GM12878 (cell line): ENCODE results near the gene ADAMTS19. TPM values are rescaled to one million over a fixed set of nuclear protein-coding genes. Genes with fewer than 3 reads are reported as not detected.

ENCODE experiments used
- ATAC-seq: fragments of 200-7000 bp; cut with Tn5 transposase; 3 replicates; pipeline ENCODE4 v1.9.1; 2020; ENCODE audit warnings: mild to moderate bottlenecking, moderate library complexity
- BruUV-seq: library from RNA; stranded (reverse); fragments of 400-500 nt; replicated peaks from 2 replicates; lab custom pipeline; 2021; lab: Mats Ljungman, UMichigan
- CTCF ChIA-PET: fragments of 300-600 bp; sonication (Branson Sonifier 250); formaldehyde crosslinking; extraction: SDS; loops from one replicate; lab custom pipeline; 2021; ENCODE audit warnings: inconsistent platforms; lab: Yijun Ruan, JAX
- POLR2A ChIA-PET: fragments of 350-600 bp; formaldehyde crosslinking; extraction: SDS; loops from one replicate; lab custom pipeline; 2021; ENCODE audit warnings: inconsistent platforms; lab: Charles Lee
- RAD21 ChIA-PET: fragments of 300-600 bp; sonication (Branson Sonifier 250); formaldehyde crosslinking; loops from one replicate; lab custom pipeline; 2023; ENCODE audit warnings: antibody characterized with exemption; ENCODE audit not compliant: unreplicated experiment; lab: Charles Lee
- SMC1A ChIA-PET: fragments of 300-600 bp; sonication (Branson Sonifier 250); formaldehyde crosslinking; loops from one replicate; lab custom pipeline; 2023; ENCODE audit not compliant: unreplicated experiment, uncharacterized antibody; lab: Charles Lee
- DNase-seq: peaks from one replicate; pipeline ENCODE4 v3.0.0-alpha.2; 2011; ENCODE audit warnings: low read depth, low spot score
- FAIRE-seq: peaks from 3 replicates; lab custom pipeline; 2011; peaks lifted over from hg19 to GRCh38; lab: Jason Lieb, UNC
- H2AFZ ChIP-seq: 2 replicates; pipeline ENCODE4 v1.6.0; 2011; ENCODE audit warnings: low read depth, low read length, control low read depth; ENCODE audit not compliant: control insufficient read depth
- H3K27ac ChIP-seq: 2 replicates; pipeline ENCODE4 v1.5.1; 2011; ENCODE audit warnings: control low read depth; ENCODE audit not compliant: control insufficient read depth, insufficient read depth
- H3K27me3 ChIP-seq, 2 experiments: replicated peaks in 1 of 2; 2 replicates each; pipeline versions ENCODE4 v1.6.0 to v1.6.1; 2011; ENCODE audit warnings: low read length in 1 of 2; ENCODE audit not compliant: control insufficient read depth in 2 of 2, insufficient read depth in 2 of 2
- H3K36me3 ChIP-seq, 2 experiments: 2 replicates each; pipeline ENCODE4 v1.5.1; 2011; ENCODE audit warnings: low read length in 1 of 2; ENCODE audit not compliant: control insufficient read depth in 2 of 2, insufficient read depth in 2 of 2
- H3K4me1 ChIP-seq: 2 replicates; pipeline ENCODE4 v1.6.1; 2011; ENCODE audit warnings: mild to moderate bottlenecking, low read length, moderate library complexity, mixed read lengths; ENCODE audit not compliant: control insufficient read depth, insufficient read depth
- H3K4me2 ChIP-seq: 2 replicates; pipeline ENCODE4 v1.6.0; 2011; ENCODE audit warnings: control low read depth; ENCODE audit not compliant: control insufficient read depth, insufficient read depth
- H3K4me3 ChIP-seq: fragments of 200-600 bp; sonication (generic); 2 replicates; pipeline ENCODE4 v1.5.1; 2016
- H3K79me2 ChIP-seq: 2 replicates; pipeline ENCODE4 v1.6.0; 2011; ENCODE audit warnings: low read length; ENCODE audit not compliant: control insufficient read depth, insufficient read depth
- H3K9ac ChIP-seq: 2 replicates; pipeline ENCODE4 v1.8.0; 2011; ENCODE audit warnings: low read length, control low read depth, mixed read lengths; ENCODE audit not compliant: control insufficient read depth, insufficient read depth
- H3K9me3 ChIP-seq: replicated peaks from 3 replicates; pipeline ENCODE4 v1.5.1; 2011; ENCODE audit warnings: mild to moderate bottlenecking, low read length; ENCODE audit not compliant: control insufficient read depth, insufficient read depth
- H4K20me1 ChIP-seq: 2 replicates; pipeline ENCODE4 v1.6.0; 2011; ENCODE audit not compliant: control insufficient read depth, insufficient read depth
- ATF7 ChIP-seq: fragments of 450-650 bp; IDR thresholded peaks from 2 replicates; pipeline ENCODE4 v1.6.1; 2016; ENCODE audit warnings: low read depth, mild to moderate bottlenecking
- CREB1 ChIP-seq: IDR thresholded peaks from 2 replicates; pipeline ENCODE4 v1.6.1; 2012; ENCODE audit warnings: low read depth, mild to moderate bottlenecking, inconsistent platforms
- EED ChIP-seq: sonication (generic); IDR thresholded peaks from 2 replicates; pipeline ENCODE4 v1.6.1; 2016; ENCODE audit warnings: antibody characterized with exemption, low read depth
- IRF5 ChIP-seq: fragments of 450-650 bp; IDR thresholded peaks from 2 replicates; pipeline ENCODE4 v1.6.1; 2017; ENCODE audit warnings: borderline replicate concordance
- JUND ChIP-seq: IDR thresholded peaks from 2 replicates; pipeline ENCODE4 v1.6.1; 2012; ENCODE audit warnings: low read depth, mild to moderate bottlenecking, low read length, improper control_type of control experiment, moderate library complexity
- KLF5 ChIP-seq: fragments of 450-650 bp; IDR thresholded peaks from 2 replicates; pipeline ENCODE4 v1.6.1; 2014; ENCODE audit warnings: mild to moderate bottlenecking; ENCODE audit not compliant: partially characterized antibody
- MXI1 ChIP-seq: fragments of 150-350 bp; IDR thresholded peaks from 2 replicates; pipeline ENCODE4 v1.6.1; 2011; ENCODE audit warnings: low read depth, mild to moderate bottlenecking, inconsistent platforms, low read length, improper control_type of control experiment
- NKRF ChIP-seq: fragments of 450-650 bp; conservative IDR thresholded peaks from 2 replicates; pipeline ENCODE4 v1.6.1; 2017; ENCODE audit warnings: mild to moderate bottlenecking, moderate library complexity
- RAD21 ChIP-seq: IDR thresholded peaks from 2 replicates; pipeline ENCODE4 v1.6.1; 2011; ENCODE audit warnings: mild to moderate bottlenecking, low read depth, low read length, moderate library complexity; ENCODE audit not compliant: insufficient read depth
- RUNX3 ChIP-seq: IDR thresholded peaks from 2 replicates; pipeline ENCODE4 v1.6.1; 2012; ENCODE audit warnings: low read length, inconsistent platforms
- SIN3A ChIP-seq: IDR thresholded peaks from 2 replicates; pipeline ENCODE4 v1.6.1; 2012; ENCODE audit warnings: low read depth, low read length, improper control_type of control experiment
- SIX5 ChIP-seq: IDR thresholded peaks from 2 replicates; pipeline ENCODE4 v1.6.1; 2011; ENCODE audit warnings: mild to moderate bottlenecking, low read depth, low read length, moderate library complexity; ENCODE audit not compliant: severe bottlenecking
- SRF ChIP-seq, 2 experiments: IDR thresholded peaks; 2 replicates each; pipeline ENCODE4 v1.6.1; 2011; ENCODE audit warnings: low read depth in 2 of 2, low read length in 2 of 2, mild to moderate bottlenecking in 1 of 2, moderate library complexity in 1 of 2
- STAT3 ChIP-seq: IDR thresholded peaks from 2 replicates; pipeline ENCODE4 v1.6.1; 2011; ENCODE audit warnings: low read depth, low read length, improper control_type of control experiment
- TARDBP ChIP-seq: IDR thresholded peaks from 2 replicates; pipeline ENCODE4 v1.6.1; 2016; ENCODE audit warnings: borderline replicate concordance
- in situ Hi-C: fragments of 300-500 bp; cut with MboI; formaldehyde crosslinking; loops from 9 replicates; pipeline ENCODE4 v1.14.3; 2018; ENCODE audit warnings: mixed read lengths
- intact Hi-C: fragments of 100-400 bp; cut with micrococcal nuclease; formaldehyde crosslinking; loops from one replicate; pipeline ENCODE4 v1.14.2; 2022; ENCODE audit not compliant: unreplicated experiment
- polyA plus RNA-seq, 11 experiments: library from polyadenylated mRNA; depleted of rRNA in 4 of 11; unstranded in 6 of 11; stranded (reverse) in 5 of 11; fragments of >200 nt; fragmentation: Nextera tagmentation in 4 of 11; fragmentation: Illumina TruSeq in 1 of 11; extraction: Ambion mirVana in 4 of 11; extraction: Trizol in 1 of 11; gene quantifications; 1 replicate in 1 of 11; 2 replicates in 10 of 11; pipeline versions ENCODE4 v1.2.1 to v1.2.3, GENCODE V29; 2011 to 2016; ENCODE audit warnings: inconsistent platforms in 2 of 11, missing spikeins in 2 of 11, low read depth in 1 of 11
- total RNA-seq, 4 experiments: library from RNA; depleted of rRNA in 3 of 4; stranded (reverse); fragments of >200 nt in 3 of 4; fragmentation: Illumina TruSeq in 1 of 4; extraction: Trizol in 1 of 4; gene quantifications; 2 replicates each; pipeline versions ENCODE4 v1.2.1 to v1.2.3, GENCODE V29; 2013 to 2021
- TF ChIP-seq, protein P1 (sequence below): fragments of 450-650 bp; IDR thresholded peaks from 2 replicates; pipeline ENCODE4 v1.6.1; 2018; ENCODE audit warnings: mild to moderate bottlenecking, low read depth, moderate library complexity; ENCODE audit not compliant: partially characterized antibody
- TF ChIP-seq, protein P2 (sequence below): fragments of 450-650 bp; formaldehyde crosslinking; IDR thresholded peaks from 2 replicates; pipeline ENCODE4 v1.5.0; 2022; ENCODE audit warnings: mild to moderate bottlenecking, missing genetic modification characterization

ADAMTS19 gene
- total and polyA plus RNA-seq, 10 of the 15 experiments (the other 5 are each of a cell fraction or from before 2014, with no cell fraction given), result not detected

DNA sequence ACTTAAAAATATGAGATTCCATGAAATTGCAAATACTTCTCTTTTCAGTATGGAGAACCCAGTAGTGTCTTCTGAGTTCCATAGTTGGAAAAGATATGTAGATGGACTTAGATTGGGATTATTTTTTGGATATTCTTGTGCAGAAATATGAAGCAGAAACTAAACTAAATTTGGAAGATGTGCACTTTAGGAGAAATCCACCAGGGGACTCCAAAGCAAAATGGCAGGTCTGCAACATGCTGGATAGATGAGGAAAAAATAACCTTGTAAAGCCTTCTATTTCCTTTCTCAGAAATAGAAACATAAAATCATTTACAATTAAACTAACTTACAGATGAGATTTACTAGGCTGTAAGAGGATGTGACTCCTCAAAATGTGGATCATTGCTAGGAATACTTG, 238.6 kb downstream of the ADAMTS19 start:
- FAIRE-seq (no peak), DNase-seq (no peak), ATAC-seq (no peak)
- SMC1A ChIA-PET, result no interaction called here
- Histone ChIP-seq H2AFZ (no peak overlapping the region), H3K9me3 (no peaks in the 10 kb centered on the region), H3K27me3 (no peaks in the 10 kb centered on the region), H3K79me2 (no peaks in the 10 kb centered on the region), H3K36me3 (no peaks in the 10 kb centered on the region), H3K27ac (no peak overlapping the region), H4K20me1 (no peaks in the 10 kb centered on the region), H3K4me3 (no peak overlapping the region), H3K9ac (no peak overlapping the region), H3K4me1 (no peaks in the 10 kb centered on the region), H3K4me2 (no peak overlapping the region)
- POLR2A ChIA-PET, result interaction anchor here (0.6 kb wide), 1 partner anchor 36 kb away, joined by 5 read pairs; no protein-coding TSS in a partner anchor
- in situ Hi-C loops (no loop called here), intact Hi-C loops (no loop called here)
- CTCF ChIA-PET, result no interaction called here
- no TSS peak for BruUV-seq
- RAD21 ChIA-PET, result no interaction called here
- TF ChIP-seq JUND, result no peak
- no peak for TF ChIP-seq NKRF
- TF ChIP-seq EED, result no peak
- TF ChIP-seq RUNX3, result no peak
- no peak for TF ChIP-seq ATF7
- no peak for TF ChIP-seq IRF5
- no peak for TF ChIP-seq TARDBP
- TF ChIP-seq, protein P1, sequence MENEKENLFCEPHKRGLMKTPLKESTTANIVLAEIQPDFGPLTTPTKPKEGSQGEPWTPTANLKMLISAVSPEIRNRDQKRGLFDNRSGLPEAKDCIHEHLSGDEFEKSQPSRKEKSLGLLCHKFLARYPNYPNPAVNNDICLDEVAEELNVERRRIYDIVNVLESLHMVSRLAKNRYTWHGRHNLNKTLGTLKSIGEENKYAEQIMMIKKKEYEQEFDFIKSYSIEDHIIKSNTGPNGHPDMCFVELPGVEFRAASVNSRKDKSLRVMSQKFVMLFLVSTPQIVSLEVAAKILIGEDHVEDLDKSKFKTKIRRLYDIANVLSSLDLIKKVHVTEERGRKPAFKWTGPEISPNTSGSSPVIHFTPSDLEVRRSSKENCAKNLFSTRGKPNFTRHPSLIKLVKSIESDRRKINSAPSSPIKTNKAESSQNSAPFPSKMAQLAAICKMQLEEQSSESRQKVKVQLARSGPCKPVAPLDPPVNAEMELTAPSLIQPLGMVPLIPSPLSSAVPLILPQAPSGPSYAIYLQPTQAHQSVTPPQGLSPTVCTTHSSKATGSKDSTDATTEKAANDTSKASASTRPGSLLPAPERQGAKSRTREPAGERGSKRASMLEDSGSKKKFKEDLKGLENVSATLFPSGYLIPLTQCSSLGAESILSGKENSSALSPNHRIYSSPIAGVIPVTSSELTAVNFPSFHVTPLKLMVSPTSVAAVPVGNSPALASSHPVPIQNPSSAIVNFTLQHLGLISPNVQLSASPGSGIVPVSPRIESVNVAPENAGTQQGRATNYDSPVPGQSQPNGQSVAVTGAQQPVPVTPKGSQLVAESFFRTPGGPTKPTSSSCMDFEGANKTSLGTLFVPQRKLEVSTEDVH, result no peak
- TF ChIP-seq SIX5, result no peak
- no peak for TF ChIP-seq SIN3A
- TF ChIP-seq CREB1, result no peak
- no peak for TF ChIP-seq STAT3
- TF ChIP-seq MXI1, result no peak
- no peak for TF ChIP-seq SRF (IDR thresholded peaks at IDR 0.05; ENCODE audit: low read depth in 2 of 2, low read length in 2 of 2)
- TF ChIP-seq, protein P2, sequence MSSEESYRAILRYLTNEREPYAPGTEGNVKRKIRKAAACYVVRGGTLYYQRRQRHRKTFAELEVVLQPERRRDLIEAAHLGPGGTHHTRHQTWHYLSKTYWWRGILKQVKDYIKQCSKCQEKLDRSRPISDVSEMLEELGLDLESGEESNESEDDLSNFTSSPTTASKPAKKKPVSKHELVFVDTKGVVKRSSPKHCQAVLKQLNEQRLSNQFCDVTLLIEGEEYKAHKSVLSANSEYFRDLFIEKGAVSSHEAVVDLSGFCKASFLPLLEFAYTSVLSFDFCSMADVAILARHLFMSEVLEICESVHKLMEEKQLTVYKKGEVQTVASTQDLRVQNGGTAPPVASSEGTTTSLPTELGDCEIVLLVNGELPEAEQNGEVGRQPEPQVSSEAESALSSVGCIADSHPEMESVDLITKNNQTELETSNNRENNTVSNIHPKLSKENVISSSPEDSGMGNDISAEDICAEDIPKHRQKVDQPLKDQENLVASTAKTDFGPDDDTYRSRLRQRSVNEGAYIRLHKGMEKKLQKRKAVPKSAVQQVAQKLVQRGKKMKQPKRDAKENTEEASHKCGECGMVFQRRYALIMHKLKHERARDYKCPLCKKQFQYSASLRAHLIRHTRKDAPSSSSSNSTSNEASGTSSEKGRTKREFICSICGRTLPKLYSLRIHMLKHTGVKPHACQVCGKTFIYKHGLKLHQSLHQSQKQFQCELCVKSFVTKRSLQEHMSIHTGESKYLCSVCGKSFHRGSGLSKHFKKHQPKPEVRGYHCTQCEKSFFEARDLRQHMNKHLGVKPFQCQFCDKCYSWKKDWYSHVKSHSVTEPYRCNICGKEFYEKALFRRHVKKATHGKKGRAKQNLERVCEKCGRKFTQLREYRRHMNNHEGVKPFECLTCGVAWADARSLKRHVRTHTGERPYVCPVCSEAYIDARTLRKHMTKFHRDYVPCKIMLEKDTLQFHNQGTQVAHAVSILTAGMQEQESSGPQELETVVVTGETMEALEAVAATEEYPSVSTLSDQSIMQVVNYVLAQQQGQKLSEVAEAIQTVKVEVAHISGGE (CRISPR knock-in tag), result no peak
- no peak for TF ChIP-seq KLF5
- no peak for TF ChIP-seq RAD21
